ENCODE results near the gene ARHGAP25. TPM values are rescaled to one million over a fixed set of nuclear protein-coding genes. Genes with fewer than 3 reads are reported as not detected.

The ARHGAP25 gene
- total and polyA plus RNA-seq, 2 donors (not counting 3 experiments of a cell fraction or from before 2014, with no cell fraction given) = 0.50 to 2.0 TPM

DNA sequence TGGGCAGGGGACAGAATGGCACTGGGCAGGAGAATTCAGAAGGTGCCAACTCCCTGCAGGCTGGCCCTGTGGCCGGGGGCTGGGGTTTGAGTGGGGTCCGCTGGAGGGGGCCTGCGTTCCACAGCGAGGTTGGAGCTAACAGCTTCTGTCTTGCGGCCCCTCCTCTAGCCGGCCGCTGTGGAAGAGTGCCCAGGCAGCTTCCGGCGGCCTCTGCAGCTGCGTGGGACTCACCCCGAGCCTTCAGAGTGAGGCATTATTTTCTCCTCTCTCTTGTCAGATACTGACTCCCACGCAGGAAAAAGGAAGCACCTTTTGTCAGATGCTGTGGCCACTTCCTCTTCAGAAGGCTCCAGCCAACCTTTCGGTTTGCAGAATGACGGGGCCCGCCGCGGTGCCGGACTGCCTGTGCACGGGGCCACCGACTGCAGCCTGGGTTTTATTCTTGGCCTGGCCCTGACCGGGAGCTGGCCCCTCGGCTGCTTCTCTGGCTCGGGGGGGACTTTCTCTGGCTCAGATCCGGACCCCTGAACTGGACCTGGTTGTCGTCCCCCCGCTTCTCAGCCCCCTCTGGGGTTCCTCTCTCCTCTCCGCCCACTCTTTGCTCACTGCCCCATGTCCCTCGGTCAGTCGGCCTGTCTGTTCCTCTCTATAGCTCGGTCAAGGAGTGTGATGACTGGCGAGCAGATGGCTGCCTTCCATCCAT is 40.1 kb downstream of the ARHGAP25 start:
- intact Hi-C loops (cut with micrococcal nuclease) = loop anchor here (1.0 to 2.0 kb wide), 3 partner anchors 23 to 58 kb away; no protein-coding TSS in a partner anchor
- TF ChIP-seq, protein P1, sequence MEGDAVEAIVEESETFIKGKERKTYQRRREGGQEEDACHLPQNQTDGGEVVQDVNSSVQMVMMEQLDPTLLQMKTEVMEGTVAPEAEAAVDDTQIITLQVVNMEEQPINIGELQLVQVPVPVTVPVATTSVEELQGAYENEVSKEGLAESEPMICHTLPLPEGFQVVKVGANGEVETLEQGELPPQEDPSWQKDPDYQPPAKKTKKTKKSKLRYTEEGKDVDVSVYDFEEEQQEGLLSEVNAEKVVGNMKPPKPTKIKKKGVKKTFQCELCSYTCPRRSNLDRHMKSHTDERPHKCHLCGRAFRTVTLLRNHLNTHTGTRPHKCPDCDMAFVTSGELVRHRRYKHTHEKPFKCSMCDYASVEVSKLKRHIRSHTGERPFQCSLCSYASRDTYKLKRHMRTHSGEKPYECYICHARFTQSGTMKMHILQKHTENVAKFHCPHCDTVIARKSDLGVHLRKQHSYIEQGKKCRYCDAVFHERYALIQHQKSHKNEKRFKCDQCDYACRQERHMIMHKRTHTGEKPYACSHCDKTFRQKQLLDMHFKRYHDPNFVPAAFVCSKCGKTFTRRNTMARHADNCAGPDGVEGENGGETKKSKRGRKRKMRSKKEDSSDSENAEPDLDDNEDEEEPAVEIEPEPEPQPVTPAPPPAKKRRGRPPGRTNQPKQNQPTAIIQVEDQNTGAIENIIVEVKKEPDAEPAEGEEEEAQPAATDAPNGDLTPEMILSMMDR (IDR thresholded peaks at IDR 0.05; ENCODE audit: extremely low read depth in 1 of 2, insufficient read depth in 1 of 2, low read depth in 1 of 2, low read length in 2 of 2) = peak in 1 of 2 donors; percentile 22
- TF ChIP-seq FOS (IDR thresholded peaks at IDR 0.05; ENCODE audit: borderline replicate concordance, insufficient read depth, low read length) (peak; percentile 15), MAX (IDR thresholded peaks at IDR 0.05; ENCODE audit: insufficient read depth, insufficient read length) (no peak)

More for the DNA sequence above, 40.1 kb downstream of the ARHGAP25 start:
- Histone ChIP-seq H2AFZ (ENCODE audit: low read depth, low read length) (peak overlapping the region; percentile 83), H3K9me1 (replicated peaks; ENCODE audit: control insufficient read depth, extremely low read depth, insufficient read depth, low read length) (no peaks in the 10 kb centered on the region), H3K4me1 (ENCODE audit: control insufficient read depth, extremely low read depth, insufficient read depth, low read length) (peaks cover 19% of the 10 kb centered on the region), H3K4me3 (replicated peaks in 1 of 3; ENCODE audit: insufficient read depth in 1 of 3, low read depth in 1 of 3, low read length in 3 of 3) (peak overlapping the region in 1 of 3 experiments; percentile 12), H3K27me3 (ENCODE audit: control insufficient read depth in 2 of 2, insufficient read depth in 2 of 2, low read length in 2 of 2) (no peaks in the 10 kb centered on the region), H3K27ac (ENCODE audit: insufficient read depth, low read depth, low read length) (peak overlapping the region; percentile 53), H3K9ac (replicated peaks; ENCODE audit: extremely low read depth, insufficient read depth, low read length) (peak overlapping the region; percentile 33), H3K4me2 (ENCODE audit: insufficient read depth, low read length) (peak overlapping the region; percentile 59), H3K36me3 (ENCODE audit: control insufficient read depth in 2 of 2, extremely low read depth in 1 of 2, insufficient read depth in 2 of 2, low read length in 2 of 2) (no peaks in the 10 kb centered on the region), H4K20me1 (replicated peaks; ENCODE audit: control insufficient read depth, extremely low read depth, insufficient read depth, low read length) (no peaks in the 10 kb centered on the region), H3K9me3 (replicated peaks; ENCODE audit: control insufficient read depth, insufficient read depth, low read length) (no peaks in the 10 kb centered on the region), H3K79me2 (ENCODE audit: control insufficient read depth, insufficient read depth, low read length) (no peaks in the 10 kb centered on the region)
- ChIA-PET CTCF (interaction anchor here (0.7 to 1.9 kb wide), 8 partner anchors 9 to 151 kb away, joined by 3 to 15 read pairs (median 4); no protein-coding TSS in a partner anchor), POLR2A (no interaction called here)
- FAIRE-seq (peak; percentile 54), DNase-seq (ENCODE audit: low read depth, low spot score) (peak; percentile 77)
- BruUV-seq (replicated peaks) = no TSS peak
- dilution Hi-C loops (cut with MboI; ENCODE audit: extremely low pct_ligation_motif_present, low sequenced_read_pairs) = no loop called here

All from endothelial cell of umbilical vein (primary cell).